ENCODE data around the gene ZNF195. TPM values are rescaled to one million over a fixed set of nuclear protein-coding genes. Genes with fewer than 3 reads are reported as not detected.

ZNF195 gene
- total RNA-seq, 2 experiments from 2014 or later: 16.6 to 18.4 TPM

DNA sequence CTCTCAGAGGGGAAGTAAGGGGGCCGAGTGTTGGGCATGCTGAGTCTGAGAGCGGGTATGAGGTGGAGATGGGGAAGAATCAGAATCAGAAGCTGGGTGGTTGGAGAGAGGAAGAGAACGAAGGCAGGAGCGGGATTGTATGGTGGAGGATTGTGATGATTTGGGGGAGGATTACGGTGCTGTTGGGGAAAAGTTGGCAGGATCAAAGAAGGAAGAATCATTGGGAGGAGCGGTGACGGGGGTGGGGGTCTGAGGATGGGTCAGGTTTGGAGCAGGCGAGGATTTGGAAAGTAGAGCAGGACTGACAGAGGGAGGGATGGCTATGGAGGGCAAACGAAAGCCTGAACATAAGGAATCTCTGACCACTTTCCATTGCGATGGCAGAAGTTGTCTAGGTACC, 22.1 kb downstream of the ZNF195 start:
- Mint-ChIP-seq H3K27me3 (no peaks in the 10 kb centered on the region), H3K36me3 (ENCODE audit: low read depth) (no peaks in the 10 kb centered on the region), H3K9me3 (peaks cover 16% of the 10 kb centered on the region), H3K4me1 (ENCODE audit: low read depth) (no peaks in the 10 kb centered on the region), H3K4me3 (no peak overlapping the region), H3K27ac (no peak overlapping the region)
- intact Hi-C loops (cut with DNase I, micrococcal nuclease): loop anchor here in 1 of 2 experiments (5.0 kb wide), 1 partner anchor 560 kb away; no protein-coding TSS in a partner anchor
- POLR2A ChIA-PET: no interaction called here
- Histone ChIP-seq H3K9me3 (ENCODE audit: control insufficient read depth in 1 of 2, insufficient read depth in 1 of 2, low read length in 2 of 2) (peaks cover 68 to 98% of the 10 kb centered on the region in 2 experiments), H3K4me3 (ENCODE audit: low read length) (no peak overlapping the region), H3K27ac (ENCODE audit: low read depth in 1 of 2, low read length in 2 of 2) (no peak overlapping the region), H3K4me1 (ENCODE audit: insufficient read depth, low read length) (no peaks in the 10 kb centered on the region), H3K27me3 (ENCODE audit: control insufficient read depth in 1 of 2, insufficient read depth in 2 of 2, low read length in 2 of 2) (no peaks in the 10 kb centered on the region), H3K36me3 (ENCODE audit: insufficient read depth, low read length) (peaks cover 29% of the 10 kb centered on the region)
- CTCF ChIA-PET: no interaction called here
- DNase-seq (no peak), ATAC-seq (ENCODE audit: poor library complexity) (no peak)
- TF ChIP-seq, protein P1, sequence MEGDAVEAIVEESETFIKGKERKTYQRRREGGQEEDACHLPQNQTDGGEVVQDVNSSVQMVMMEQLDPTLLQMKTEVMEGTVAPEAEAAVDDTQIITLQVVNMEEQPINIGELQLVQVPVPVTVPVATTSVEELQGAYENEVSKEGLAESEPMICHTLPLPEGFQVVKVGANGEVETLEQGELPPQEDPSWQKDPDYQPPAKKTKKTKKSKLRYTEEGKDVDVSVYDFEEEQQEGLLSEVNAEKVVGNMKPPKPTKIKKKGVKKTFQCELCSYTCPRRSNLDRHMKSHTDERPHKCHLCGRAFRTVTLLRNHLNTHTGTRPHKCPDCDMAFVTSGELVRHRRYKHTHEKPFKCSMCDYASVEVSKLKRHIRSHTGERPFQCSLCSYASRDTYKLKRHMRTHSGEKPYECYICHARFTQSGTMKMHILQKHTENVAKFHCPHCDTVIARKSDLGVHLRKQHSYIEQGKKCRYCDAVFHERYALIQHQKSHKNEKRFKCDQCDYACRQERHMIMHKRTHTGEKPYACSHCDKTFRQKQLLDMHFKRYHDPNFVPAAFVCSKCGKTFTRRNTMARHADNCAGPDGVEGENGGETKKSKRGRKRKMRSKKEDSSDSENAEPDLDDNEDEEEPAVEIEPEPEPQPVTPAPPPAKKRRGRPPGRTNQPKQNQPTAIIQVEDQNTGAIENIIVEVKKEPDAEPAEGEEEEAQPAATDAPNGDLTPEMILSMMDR (IDR thresholded peaks at IDR 0.05): no peak

DNA sequence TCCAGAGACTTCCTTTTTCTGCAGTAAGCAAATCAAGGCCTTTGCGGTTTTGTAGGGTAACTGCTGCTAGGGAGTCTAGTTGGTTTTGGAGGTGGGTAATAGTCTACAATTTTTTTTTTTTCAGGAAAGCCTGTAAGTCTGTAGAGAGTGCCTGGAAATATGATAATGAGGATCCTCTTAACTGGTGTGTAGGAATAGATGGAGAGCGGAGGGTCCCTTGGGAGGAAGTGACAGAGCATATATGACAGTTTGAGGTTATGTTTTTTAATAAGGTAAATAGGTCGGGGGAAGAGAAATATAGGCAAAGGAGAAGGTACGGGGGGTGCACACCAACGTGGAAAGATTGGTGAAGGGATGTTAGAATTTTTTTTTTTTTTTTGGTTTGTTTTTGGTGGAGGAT, 25.9 kb downstream of the ZNF195 start:
- peaks cover 10% of the 10 kb centered on the region for H3K9me3 Mint-ChIP-seq
- TF ChIP-seq, protein P1 (IDR thresholded peaks at IDR 0.05): no peak
- H3K27ac Mint-ChIP-seq: no peak overlapping the region
- Histone ChIP-seq H3K9me3 (ENCODE audit: control insufficient read depth in 1 of 2, insufficient read depth in 1 of 2, low read length in 2 of 2) (peaks cover 58 to 61% of the 10 kb centered on the region in 2 experiments), H3K4me1 (ENCODE audit: insufficient read depth, low read length) (no peaks in the 10 kb centered on the region), H3K4me3 (ENCODE audit: low read length) (no peak overlapping the region), H3K27ac (ENCODE audit: low read depth in 1 of 2, low read length in 2 of 2) (no peak overlapping the region), H3K36me3 (ENCODE audit: insufficient read depth, low read length) (no peaks in the 10 kb centered on the region), H3K27me3 (ENCODE audit: control insufficient read depth in 1 of 2, insufficient read depth in 2 of 2, low read length in 2 of 2) (no peaks in the 10 kb centered on the region)
- DNase-seq (no peak), ATAC-seq (ENCODE audit: poor library complexity) (no peak)
- ChIA-PET POLR2A (no interaction called here), CTCF (no interaction called here)
- H3K4me3 Mint-ChIP-seq: no peak overlapping the region
- H3K27me3 Mint-ChIP-seq: no peaks in the 10 kb centered on the region
- H3K36me3 Mint-ChIP-seq (ENCODE audit: low read depth): peaks cover 13% of the 10 kb centered on the region
- H3K4me1 Mint-ChIP-seq (ENCODE audit: low read depth): no peaks in the 10 kb centered on the region
- intact Hi-C loops (cut with DNase I, micrococcal nuclease): no loop called here

DNA sequence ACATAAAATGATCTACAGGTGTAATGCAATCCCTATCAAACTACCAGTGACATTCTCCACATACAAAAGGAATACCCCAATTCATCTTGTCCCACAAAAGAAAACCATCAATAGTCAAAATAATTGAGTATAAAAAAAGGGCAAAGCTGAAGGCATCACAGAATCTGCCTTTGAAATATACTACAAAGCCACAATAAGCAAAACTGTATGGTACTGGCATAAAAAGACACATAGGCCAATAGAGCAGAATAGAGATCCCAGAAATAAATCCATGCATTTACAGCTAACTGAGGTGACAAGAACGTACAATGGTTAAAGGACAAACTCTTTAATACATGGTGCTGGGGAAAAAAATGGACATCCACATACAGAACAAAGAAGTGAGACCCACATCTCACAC, 31.8 kb downstream of the ZNF195 start:
- ATAC-seq (ENCODE audit: poor library complexity) (no peak), DNase-seq (no peak)
- H3K9me3 ChIP-seq (ENCODE audit: control insufficient read depth in 1 of 2, insufficient read depth in 1 of 2, low read length in 2 of 2): peaks cover 7 to 16% of the 10 kb centered on the region in 2 experiments
- intact Hi-C loops (cut with DNase I, micrococcal nuclease): no loop called here
- TF ChIP-seq, protein P1 (IDR thresholded peaks at IDR 0.05): no peak
- no peak overlapping the region for H3K4me3 Mint-ChIP-seq
- H3K36me3 ChIP-seq (ENCODE audit: insufficient read depth, low read length): no peaks in the 10 kb centered on the region
- H3K4me3 ChIP-seq (ENCODE audit: low read length): no peak overlapping the region
- H3K4me1 Mint-ChIP-seq (ENCODE audit: low read depth): no peaks in the 10 kb centered on the region
- no peaks in the 10 kb centered on the region for H3K4me1 ChIP-seq (ENCODE audit: insufficient read depth, low read length)
- H3K27me3 ChIP-seq (ENCODE audit: control insufficient read depth in 1 of 2, insufficient read depth in 2 of 2, low read length in 2 of 2): peaks cover 0 to 6% of the 10 kb centered on the region in 2 experiments
- ChIA-PET POLR2A (no interaction called here), CTCF (interaction anchor here (1.3 kb wide), 1 partner anchor 62 kb away, joined by 4 read pairs; no protein-coding TSS in a partner anchor)
- H3K27me3 Mint-ChIP-seq: peaks cover 9% of the 10 kb centered on the region
- no peak overlapping the region for H3K27ac Mint-ChIP-seq
- H3K36me3 Mint-ChIP-seq (ENCODE audit: low read depth): peaks cover 28% of the 10 kb centered on the region
- no peak overlapping the region for H3K27ac ChIP-seq (ENCODE audit: low read depth in 1 of 2, low read length in 2 of 2)
- H3K9me3 Mint-ChIP-seq: peaks cover 2% of the 10 kb centered on the region
